WERI-Rb-1 (cell line): ENCODE data around the gene RPL35.
A peak's percentile ranks its signal among the peaks of the same experiment; 100 is the strongest.

Experiments
- DNase-seq: peaks from one replicate; pipeline ENCODE4 v3.0.0-alpha.2; 2020
- H3K27ac ChIP-seq: fragments of 250-450 bp; sonication (Bioruptor Pico); 2 replicates; pipeline ENCODE4 v1.5.1; 2020; ENCODE audit warnings: mild to moderate bottlenecking, moderate library complexity
- H3K27me3 ChIP-seq: fragments of 250-450 bp; sonication (Bioruptor Pico); 2 replicates; pipeline ENCODE4 v1.5.1; 2021; ENCODE audit warnings: mild to moderate bottlenecking, low read depth, moderate library complexity; ENCODE audit not compliant: insufficient read depth, severe bottlenecking
- H3K36me3 ChIP-seq: fragments of 250-450 bp; sonication (Bioruptor Pico); 2 replicates; pipeline ENCODE4 v1.5.1; 2020; ENCODE audit warnings: mild to moderate bottlenecking, moderate library complexity
- H3K4me3 ChIP-seq: 2 replicates; pipeline ENCODE4 v1.5.1; 2011; ENCODE audit warnings: low read depth, mild to moderate bottlenecking, control low read depth, low read length
- H3K9me3 ChIP-seq: fragments of 250-450 bp; sonication (Bioruptor Pico); 2 replicates; pipeline ENCODE4 v1.5.1; 2021; ENCODE audit warnings: mild to moderate bottlenecking, moderate library complexity; ENCODE audit not compliant: severe bottlenecking
- CTCF ChIP-seq: IDR thresholded peaks from 2 replicates; pipeline ENCODE4 v1.5.1; 2011; ENCODE audit warnings: low read depth, mild to moderate bottlenecking, control low read depth, inconsistent platforms, low read length

Gene RPL35

GRCh38 chr9:124861342-124862229, at the start of gene RPL35, which contains the start of gene ARPC5L:
Gene RPL35, minus strand, starts transcription at chr9:124861957. Its CDS starts 45 bp downstream, at chr9:124861912.
Gene ARPC5L, plus strand, starts transcription at chr9:124862130. Its CDS starts 7,161 bp downstream, at chr9:124869291.
- Histone ChIP-seq H3K27ac (peak within 1 kb of the TSS; percentile 94), H3K9me3 (no peaks in the 10 kb centered on the region), H3K4me3 (peak within 1 kb of the TSS; percentile 98), H3K27me3 (no peaks in the 10 kb centered on the region), H3K36me3 (peaks cover 51% of the 10 kb centered on the region)
- peak; percentile 98 for DNase-seq
- TF ChIP-seq CTCF, result peak; percentile 23; the same call in 1 of the 2 replicates

- Histone ChIP-seq H3K4me3 (no peak overlapping the region), H3K27me3 (no peaks in the 10 kb centered on the region), H3K27ac (no peak overlapping the region), H3K9me3 (no peaks in the 10 kb centered on the region), H3K36me3 (peaks cover 23% of the 10 kb centered on the region)
- no peak for DNase-seq
- no peak for TF ChIP-seq CTCF
These were observed 46.3 kb upstream of the RPL35 start for GRCh38 chr9:124908098-124908497.

GRCh38 chr9:124906966-124907365, 45.2 kb upstream of the RPL35 start:
- DNase-seq, result no peak
- no peak for TF ChIP-seq CTCF
- H3K27ac ChIP-seq, result no peak overlapping the region
- H3K4me3 ChIP-seq, result no peak overlapping the region
- no peaks in the 10 kb centered on the region for H3K9me3 ChIP-seq
- peaks cover 23% of the 10 kb centered on the region for H3K36me3 ChIP-seq
- no peaks in the 10 kb centered on the region for H3K27me3 ChIP-seq

GRCh38 chr9:124899845-124900244, 38.1 kb upstream of the RPL35 start:
- Histone ChIP-seq H3K36me3 (peaks cover 18% of the 10 kb centered on the region), H3K4me3 (no peak overlapping the region), H3K9me3 (peaks cover 2% of the 10 kb centered on the region), H3K27ac (no peak overlapping the region), H3K27me3 (no peaks in the 10 kb centered on the region)
- no peak for DNase-seq
- TF ChIP-seq CTCF, result no peak

- no peak for DNase-seq
- peaks cover 18% of the 10 kb centered on the region for H3K36me3 ChIP-seq
These were observed 36.1 kb upstream of the RPL35 start for GRCh38 chr9:124897570-124898460.

More at GRCh38 chr9:124897570-124898460, 36.1 kb upstream of the RPL35 start:
- Histone ChIP-seq H3K4me3 (no peak overlapping the region), H3K27ac (no peak overlapping the region), H3K27me3 (no peaks in the 10 kb centered on the region), H3K9me3 (peaks cover 2% of the 10 kb centered on the region)
- no peak for TF ChIP-seq CTCF
